NCI-H2081 treated with DMSO at 0.1 percent for 48 hours (cell line): ENCODE data around the gene BMP7.
"Not testable (repeated sequence)": the region's sequence is repeated elsewhere in the genome, so short reads cannot be mapped to it uniquely, and the experiment has no call there.

Experiments used
- DNase-seq: peaks from one replicate; lab custom pipeline; 2025; lab: John Stamatoyannopoulos, UW

The BMP7 gene

DNA sequence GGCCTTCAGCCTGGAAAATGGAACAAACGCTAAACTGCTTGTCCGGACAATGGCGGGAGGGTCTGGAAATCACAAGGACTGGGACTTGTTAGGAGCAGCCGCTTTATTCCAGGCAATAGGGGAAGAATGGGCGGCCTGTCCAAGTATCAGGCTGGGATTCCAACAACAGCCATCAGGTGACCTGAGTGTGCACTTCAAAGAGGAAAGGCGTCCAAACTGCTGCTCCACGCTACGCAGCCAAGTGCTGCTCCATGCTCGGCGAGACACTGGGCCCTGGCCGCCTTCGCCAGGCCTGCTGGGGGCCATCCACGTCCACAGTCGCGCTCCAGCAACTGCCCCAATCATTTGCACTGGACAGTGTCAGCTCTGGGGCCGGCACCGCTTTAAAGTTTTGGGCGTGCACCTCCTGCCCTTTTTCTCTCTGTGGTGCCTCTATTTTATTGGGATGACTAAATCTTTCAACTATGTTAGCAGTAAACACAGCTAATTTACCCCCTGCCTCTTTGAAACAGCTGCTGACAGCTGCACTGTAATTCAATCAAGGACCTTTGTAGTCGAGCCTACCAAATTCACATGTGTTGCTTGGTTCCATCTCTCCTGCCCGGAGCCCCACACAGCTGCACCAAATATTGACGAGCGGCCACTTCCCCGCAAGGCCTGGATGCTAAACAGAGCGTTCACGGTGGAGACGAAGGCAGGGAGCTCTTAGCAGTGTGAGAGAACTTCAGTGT, 98.3 kb downstream of the BMP7 start:
- DNase-seq: no peak

DNA sequence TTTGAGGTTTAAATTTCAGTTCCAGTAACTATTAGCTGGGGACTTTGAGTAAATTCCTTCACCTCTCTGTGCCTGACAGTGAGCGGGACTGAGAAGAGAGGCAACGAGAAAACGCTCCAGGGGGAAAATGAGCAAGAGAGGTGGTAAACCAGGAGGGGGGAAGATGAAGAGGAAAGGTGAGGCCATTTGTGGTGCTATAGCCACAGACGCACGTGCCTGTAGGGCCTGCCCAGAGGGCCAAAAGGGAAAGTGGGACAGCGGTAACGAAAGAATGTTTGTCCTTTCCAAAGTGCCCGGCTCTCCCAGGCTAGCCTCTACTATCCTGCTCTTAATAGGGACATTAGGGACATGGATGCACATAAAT, 99.2 kb downstream of the BMP7 start:
- no peak for DNase-seq

DNA sequence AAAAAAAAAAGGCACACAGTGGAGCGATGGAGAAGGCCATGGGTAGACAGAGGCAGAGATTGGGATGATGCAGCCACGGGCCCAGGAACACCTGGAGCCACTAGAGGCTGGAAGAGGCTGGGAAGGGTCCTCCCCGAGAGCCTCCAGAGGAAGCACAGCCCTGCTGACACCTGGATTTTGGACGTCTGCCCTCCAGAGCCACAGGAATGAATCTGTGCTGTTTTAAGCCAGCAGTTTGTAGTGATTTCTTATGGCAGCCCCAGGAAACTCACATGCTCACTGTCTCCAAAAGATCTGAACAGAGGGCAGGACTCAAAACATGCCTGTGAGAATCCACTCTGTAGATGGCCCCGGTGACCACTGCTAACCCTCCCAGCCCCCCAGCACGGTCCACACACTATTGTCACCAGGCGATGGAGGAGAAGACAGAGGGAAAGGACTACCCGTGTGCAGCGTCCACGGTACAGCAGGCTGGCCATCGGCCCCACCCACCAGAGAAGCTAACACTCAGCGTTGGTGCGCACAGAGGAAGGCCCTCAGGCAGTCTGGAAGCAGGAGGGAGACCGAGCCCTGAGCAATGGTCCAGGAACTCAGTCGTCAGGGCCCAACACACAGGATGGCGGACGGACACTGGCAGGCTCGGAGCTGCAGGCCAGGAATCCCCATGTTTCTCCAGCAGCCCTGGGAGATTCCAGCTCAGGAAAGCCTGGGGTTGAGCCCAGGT, 99.7 kb downstream of the BMP7 start:
- no peak for DNase-seq

DNA sequence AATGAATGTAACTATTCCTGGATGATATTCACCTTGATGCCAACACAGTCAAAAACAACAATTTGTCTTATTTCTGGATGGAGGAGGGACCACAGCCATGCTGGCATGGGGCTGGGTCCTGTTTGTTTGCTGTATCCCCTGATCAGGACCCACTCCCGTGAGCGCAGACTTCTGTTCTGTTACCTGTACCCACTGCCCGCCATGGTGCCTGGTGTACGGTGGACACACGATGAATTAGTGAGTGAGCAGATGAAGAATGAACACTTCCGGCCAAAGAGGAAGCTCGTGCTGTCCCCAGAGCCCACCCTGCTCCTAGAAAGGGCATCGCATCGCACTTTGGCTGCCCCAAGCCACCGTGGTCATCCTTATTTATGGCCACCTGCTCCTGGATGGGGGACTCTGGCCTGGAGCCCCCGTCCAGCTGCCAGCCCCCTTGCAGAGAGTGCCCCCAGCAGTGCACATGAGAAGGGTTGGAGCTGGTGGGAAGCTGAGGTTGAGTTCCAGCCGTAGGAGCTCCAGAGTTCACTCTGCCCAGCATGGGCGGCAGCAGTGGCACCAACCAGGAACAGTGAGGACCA, 100.9 kb downstream of the BMP7 start:
- no peak for DNase-seq

DNA sequence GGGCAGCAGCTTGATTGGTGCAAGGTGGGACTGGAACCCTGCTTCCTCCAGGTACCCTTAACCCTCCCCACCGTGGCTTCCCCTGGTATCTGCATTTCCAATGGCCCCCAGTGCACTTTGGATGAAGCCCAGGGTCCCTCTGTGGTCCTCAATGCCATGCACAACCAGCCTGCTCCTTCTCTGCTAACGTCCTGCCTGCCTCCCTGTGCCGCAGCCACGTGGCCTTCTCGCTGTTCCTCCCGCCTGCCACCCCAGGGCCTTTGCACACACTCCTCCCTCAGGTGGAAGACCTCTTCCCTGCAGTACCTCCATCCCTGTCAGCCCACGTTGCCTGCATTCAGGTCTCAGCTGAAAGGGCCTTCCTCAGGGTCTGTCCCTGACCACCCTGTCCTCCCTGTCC, 101.6 kb downstream of the BMP7 start:
- no peak for DNase-seq

DNA sequence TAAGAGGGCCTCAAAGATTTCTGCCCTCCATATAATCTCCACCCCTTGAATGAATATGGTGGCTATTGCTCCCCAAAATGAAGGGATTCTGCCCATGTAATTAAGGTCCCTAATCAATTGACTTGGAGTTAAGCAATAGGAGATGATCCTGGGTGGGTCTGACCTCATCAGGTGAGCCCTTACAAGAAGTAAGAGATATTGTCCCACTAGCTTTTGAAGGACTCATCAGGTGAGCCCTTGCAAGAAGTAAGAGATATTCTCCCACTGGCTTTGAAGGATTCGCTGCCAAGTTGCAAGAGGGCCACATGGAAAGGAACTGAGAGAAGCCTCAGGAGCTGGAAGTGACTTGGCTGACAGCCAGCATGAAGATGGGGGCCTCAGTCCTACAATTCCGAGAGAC, 103.4 kb downstream of the BMP7 start:
- no peak for DNase-seq

- no peak for DNase-seq
Observed at GRCh38 chr20:57162362-57162652, 104.1 kb downstream of the BMP7 start.

- no peak for DNase-seq
Observed at GRCh38 chr20:57161478-57162361, 104.7 kb downstream of the BMP7 start.

- no peak for DNase-seq
Observed at GRCh38 chr20:57160985-57161384, 105.5 kb downstream of the BMP7 start.

- no peak for DNase-seq
Observed at GRCh38 chr20:57159945-57160610, 106.4 kb downstream of the BMP7 start.

DNA sequence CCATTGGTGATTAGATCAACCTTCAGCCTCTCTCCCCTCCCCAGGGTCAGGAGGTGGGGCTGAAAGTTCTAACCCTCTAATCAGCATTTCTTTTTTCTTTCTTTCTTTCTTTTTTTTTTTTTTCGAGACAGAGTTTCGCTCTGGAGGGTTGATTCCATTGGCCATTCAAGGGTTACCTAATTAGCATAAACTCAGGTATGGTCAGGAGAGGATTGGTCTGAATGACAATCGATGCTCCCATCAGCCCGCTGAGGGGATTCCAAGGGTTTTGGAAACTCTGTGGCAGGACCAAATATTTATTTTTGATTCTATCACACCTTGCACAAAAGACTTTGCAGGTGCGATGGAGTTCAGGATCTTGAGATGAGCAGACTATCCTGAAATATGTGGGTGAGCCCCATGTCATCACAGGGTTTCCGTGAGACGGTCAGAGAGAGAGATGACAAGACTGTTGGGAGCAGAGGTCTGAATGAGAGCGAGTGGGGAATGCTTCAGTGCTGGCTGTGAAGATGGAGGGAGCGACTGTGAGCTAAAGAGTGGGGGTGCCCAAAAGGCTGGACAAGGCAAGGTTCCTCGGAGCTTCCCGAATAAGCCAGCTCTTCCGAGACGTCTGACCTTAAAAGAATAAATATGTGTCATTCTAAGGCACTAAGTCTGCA, 107.1 kb downstream of the BMP7 start:
- DNase-seq: no peak

DNA sequence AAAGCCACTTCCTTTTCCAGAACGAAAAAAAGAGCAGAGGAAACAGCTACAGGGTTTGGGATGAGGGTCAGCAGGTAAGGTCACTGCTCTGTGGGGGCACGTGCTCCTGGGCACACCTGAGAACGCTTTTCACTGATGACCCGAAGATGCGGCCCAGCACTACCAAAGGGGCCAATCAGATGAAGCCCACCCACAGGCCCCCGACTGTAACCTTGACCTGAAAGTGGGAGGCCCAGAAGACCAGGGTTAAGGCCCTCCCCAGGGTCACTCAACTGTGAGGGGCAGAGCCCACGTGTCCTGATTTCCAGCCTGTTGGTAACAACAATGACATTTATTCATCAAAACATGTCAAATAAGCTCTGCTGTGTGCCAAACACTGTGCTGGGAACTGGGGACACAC, 108.0 kb downstream of the BMP7 start:
- no peak for DNase-seq

- not testable (repeated sequence) for DNase-seq
Observed at GRCh38 chr20:57157787-57158186, 108.7 kb downstream of the BMP7 start.

- DNase-seq: no peak
Observed at GRCh38 chr20:57157106-57157691, 109.2 kb downstream of the BMP7 start.

- DNase-seq: no peak
Observed at GRCh38 chr20:57156011-57156729, 110.3 kb downstream of the BMP7 start.

DNA sequence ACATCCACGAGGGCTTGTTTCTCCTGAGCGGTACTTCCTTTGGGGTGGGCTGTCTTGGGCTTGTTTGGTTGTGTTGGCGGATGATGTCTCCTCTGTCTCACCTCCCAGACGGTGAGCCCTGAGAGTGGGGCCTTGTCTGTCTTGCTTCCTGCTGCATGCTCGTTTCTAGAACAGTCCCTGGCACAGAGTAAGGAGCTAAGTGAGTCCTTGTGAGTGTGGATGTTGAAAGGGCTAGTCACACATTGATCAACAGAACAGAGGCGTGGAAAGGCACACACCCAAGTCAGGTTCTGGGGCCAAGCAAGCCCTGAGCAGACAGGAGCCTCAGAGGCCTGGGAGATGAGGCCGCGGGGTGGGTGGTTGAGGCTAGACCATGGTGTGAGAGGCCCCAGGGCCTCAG, 111.0 kb downstream of the BMP7 start:
- DNase-seq: no peak

DNA sequence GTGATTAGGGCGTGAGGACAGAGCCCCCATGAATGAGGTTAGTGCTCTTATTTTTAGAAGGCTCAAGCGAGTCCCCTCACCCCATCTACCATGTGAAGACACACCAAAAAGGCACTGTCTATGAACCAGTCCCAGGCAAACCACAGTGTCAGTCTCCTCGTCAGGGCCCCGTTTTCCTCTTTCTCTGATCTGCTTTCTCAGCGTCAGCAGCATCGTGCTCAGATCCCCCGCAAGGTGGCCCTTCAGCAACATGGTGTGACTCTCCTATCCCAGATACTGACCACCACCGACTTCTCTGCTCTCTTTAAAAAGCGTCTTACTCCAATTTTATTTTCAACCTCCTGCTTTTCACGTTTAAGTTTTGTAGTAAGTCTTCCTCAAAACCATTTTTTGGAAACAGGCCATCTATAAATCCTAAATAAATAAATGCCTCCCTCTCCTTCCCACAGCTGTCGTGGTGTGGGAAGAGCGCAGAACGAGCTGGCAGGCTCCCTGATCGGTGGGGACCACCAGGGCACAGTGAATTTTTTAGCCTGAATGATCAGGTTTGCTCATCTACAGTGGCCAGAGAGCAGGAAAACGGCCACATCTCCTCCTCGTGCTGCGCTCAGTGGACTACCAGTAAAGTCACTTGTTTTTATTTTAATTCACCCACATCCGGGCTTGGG, 113.1 kb downstream of the BMP7 start:
- DNase-seq: no peak

GRCh38 chr20:57152557-57152956, 113.9 kb downstream of the BMP7 start:
- DNase-seq: no peak

GRCh38 chr20:57150559-57150958, 115.9 kb downstream of the BMP7 start:
- DNase-seq: no peak

DNA sequence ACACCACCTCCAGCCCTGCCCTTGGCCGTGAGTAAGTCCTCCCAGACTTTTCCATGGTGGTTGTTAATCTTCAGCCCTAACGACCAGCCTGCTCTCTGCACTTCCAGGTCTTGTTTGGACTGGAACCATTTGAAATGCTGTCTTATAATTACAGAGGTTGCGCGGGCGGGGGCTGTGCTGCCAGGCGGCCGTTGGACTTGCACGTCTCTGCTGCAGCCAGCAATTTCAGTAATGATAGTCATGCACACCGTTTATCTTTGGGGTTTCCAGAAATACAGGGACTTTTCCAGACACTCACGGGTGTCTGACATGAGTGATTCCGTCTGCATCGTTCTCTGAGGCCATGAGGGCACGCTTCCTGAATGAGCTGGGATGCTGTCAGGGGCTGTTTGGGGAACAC, 118.2 kb downstream of the BMP7 start:
- no peak for DNase-seq
